A172 (cell line): Measurements from ENCODE around the gene AFF3. TPM values are rescaled to one million over a fixed set of nuclear protein-coding genes. Genes with fewer than 3 reads are reported as not detected.

Experiments
- DNase-seq: peaks from one replicate; pipeline ENCODE4 v3.0.0-alpha.2; 2015; ENCODE audit warnings: low spot score
- total RNA-seq: library from RNA; depleted of rRNA; stranded (reverse); fragments of >200 nt; shearing (Covaris generic); gene quantifications from 2 replicates; pipeline ENCODE4 v1.2.3, GENCODE V29; 2014

Gene AFF3
- total RNA-seq, 1 experiment from 2014 or later: 1.9 TPM

GRCh38 chr2:99831772-99832171 lies 310.6 kb downstream of the AFF3 start:
- no peak for DNase-seq

GRCh38 chr2:99827296-99827999 lies 314.9 kb downstream of the AFF3 start:
- no peak for DNase-seq

GRCh38 chr2:99825630-99826029 lies 316.8 kb downstream of the AFF3 start:
- no peak for DNase-seq

GRCh38 chr2:99824758-99825157 lies 317.6 kb downstream of the AFF3 start:
- no peak for DNase-seq

GRCh38 chr2:99822474-99823207 lies 319.7 kb downstream of the AFF3 start:
- no peak for DNase-seq

GRCh38 chr2:99821984-99822383 lies 320.4 kb downstream of the AFF3 start:
- no peak for DNase-seq

- DNase-seq: peak; percentile 78
Observed at GRCh38 chr2:99821572-99821971, 320.8 kb downstream of the AFF3 start.

- DNase-seq: no peak
Observed at GRCh38 chr2:99821039-99821438, 321.4 kb downstream of the AFF3 start.

GRCh38 chr2:99819766-99820165 lies 322.6 kb downstream of the AFF3 start:
- DNase-seq: peak; percentile 22

- DNase-seq: peak; percentile 50
Observed at GRCh38 chr2:99818842-99819241, 323.5 kb downstream of the AFF3 start.

- DNase-seq: no peak
Observed at GRCh38 chr2:99816908-99817307, 325.5 kb downstream of the AFF3 start.

GRCh38 chr2:99812426-99812825 lies 330.0 kb downstream of the AFF3 start:
- DNase-seq: no peak

GRCh38 chr2:99811544-99811943 lies 330.8 kb downstream of the AFF3 start:
- peak; percentile 74 for DNase-seq

- DNase-seq: no peak
Observed at GRCh38 chr2:99810225-99810624, 332.2 kb downstream of the AFF3 start.

- no peak for DNase-seq
Observed at GRCh38 chr2:99809259-99809900, 333.0 kb downstream of the AFF3 start.

GRCh38 chr2:99808361-99809200 lies 333.8 kb downstream of the AFF3 start:
- DNase-seq: no peak

GRCh38 chr2:99806758-99807157 lies 335.6 kb downstream of the AFF3 start:
- peak; percentile 55 for DNase-seq

GRCh38 chr2:99805930-99806476 lies 336.4 kb downstream of the AFF3 start:
- DNase-seq: no peak

- no peak for DNase-seq
Observed at GRCh38 chr2:99803846-99804245, 338.5 kb downstream of the AFF3 start.

- no peak for DNase-seq
Observed at GRCh38 chr2:99802734-99803133, 339.7 kb downstream of the AFF3 start.

- DNase-seq: no peak
Observed at GRCh38 chr2:99801327-99801901, 341.0 kb downstream of the AFF3 start.
